HG03025 (cell line): Measurements from ENCODE around the gene NAPG.
"Not testable (repeated sequence)": the region's sequence is repeated elsewhere in the genome, so short reads cannot be mapped to it uniquely, and the experiment has no call there.

Experiments used
- ATAC-seq: cut with Tn5 transposase; IDR thresholded peaks from one replicate; pipeline ENCODE4 v1.9.1; 2021; ENCODE audit warnings: mild to moderate bottlenecking, moderate library complexity; ENCODE audit not compliant: unreplicated experiment, low FRiP score

The NAPG gene

GRCh38 chr18:10574412-10574811 is 48.6 kb downstream of the NAPG start:
- not testable (repeated sequence) for ATAC-seq

GRCh38 chr18:10577842-10578572 is 52.2 kb downstream of the NAPG start:
- not testable (repeated sequence) for ATAC-seq

GRCh38 chr18:10578573-10578899 is 52.7 kb downstream of the NAPG start:
- ATAC-seq: not testable (repeated sequence)

- ATAC-seq: no peak
Measured at GRCh38 chr18:10579079-10579867, 53.4 kb downstream of the NAPG start.

- ATAC-seq: no peak
Measured at GRCh38 chr18:10580215-10580614, 54.4 kb downstream of the NAPG start.

GRCh38 chr18:10585260-10585659 is 59.4 kb downstream of the NAPG start:
- no peak for ATAC-seq

- ATAC-seq: no peak
Measured at GRCh38 chr18:10588975-10589374, 63.1 kb downstream of the NAPG start.

GRCh38 chr18:10590412-10590811 is 64.6 kb downstream of the NAPG start:
- no peak for ATAC-seq

GRCh38 chr18:10591896-10592295 is 66.1 kb downstream of the NAPG start:
- no peak for ATAC-seq

GRCh38 chr18:10593366-10594022 is 67.7 kb downstream of the NAPG start:
- ATAC-seq: not testable (repeated sequence)

GRCh38 chr18:10595917-10596316 is 70.1 kb downstream of the NAPG start:
- ATAC-seq: not testable (repeated sequence)

- ATAC-seq: not testable (repeated sequence)
Measured at GRCh38 chr18:10597695-10598094, 71.9 kb downstream of the NAPG start.

- not testable (repeated sequence) for ATAC-seq
Measured at GRCh38 chr18:10600701-10601100, 74.9 kb downstream of the NAPG start.
